Effector CD8-positive, alpha-beta T cell (primary cell): ENCODE data around the gene AREL1.
"Not testable (repeated sequence)": the region's sequence is repeated elsewhere in the genome, so short reads cannot be mapped to it uniquely, and the experiment has no call there.

Source experiments
- DNase-seq: peaks from one replicate; lab custom pipeline; 2025; lab: John Stamatoyannopoulos, UW
- total RNA-seq, 4 experiments: gene quantifications; one replicate each; lab custom pipeline; 2026; lab: John Stamatoyannopoulos, UW

Gene AREL1, protein sequence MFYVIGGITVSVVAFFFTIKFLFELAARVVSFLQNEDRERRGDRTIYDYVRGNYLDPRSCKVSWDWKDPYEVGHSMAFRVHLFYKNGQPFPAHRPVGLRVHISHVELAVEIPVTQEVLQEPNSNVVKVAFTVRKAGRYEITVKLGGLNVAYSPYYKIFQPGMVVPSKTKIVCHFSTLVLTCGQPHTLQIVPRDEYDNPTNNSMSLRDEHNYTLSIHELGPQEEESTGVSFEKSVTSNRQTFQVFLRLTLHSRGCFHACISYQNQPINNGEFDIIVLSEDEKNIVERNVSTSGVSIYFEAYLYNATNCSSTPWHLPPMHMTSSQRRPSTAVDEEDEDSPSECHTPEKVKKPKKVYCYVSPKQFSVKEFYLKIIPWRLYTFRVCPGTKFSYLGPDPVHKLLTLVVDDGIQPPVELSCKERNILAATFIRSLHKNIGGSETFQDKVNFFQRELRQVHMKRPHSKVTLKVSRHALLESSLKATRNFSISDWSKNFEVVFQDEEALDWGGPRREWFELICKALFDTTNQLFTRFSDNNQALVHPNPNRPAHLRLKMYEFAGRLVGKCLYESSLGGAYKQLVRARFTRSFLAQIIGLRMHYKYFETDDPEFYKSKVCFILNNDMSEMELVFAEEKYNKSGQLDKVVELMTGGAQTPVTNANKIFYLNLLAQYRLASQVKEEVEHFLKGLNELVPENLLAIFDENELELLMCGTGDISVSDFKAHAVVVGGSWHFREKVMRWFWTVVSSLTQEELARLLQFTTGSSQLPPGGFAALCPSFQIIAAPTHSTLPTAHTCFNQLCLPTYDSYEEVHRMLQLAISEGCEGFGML
- total RNA-seq = 83.4 to 120 (median 103) reads per million in 4 experiments

DNA sequence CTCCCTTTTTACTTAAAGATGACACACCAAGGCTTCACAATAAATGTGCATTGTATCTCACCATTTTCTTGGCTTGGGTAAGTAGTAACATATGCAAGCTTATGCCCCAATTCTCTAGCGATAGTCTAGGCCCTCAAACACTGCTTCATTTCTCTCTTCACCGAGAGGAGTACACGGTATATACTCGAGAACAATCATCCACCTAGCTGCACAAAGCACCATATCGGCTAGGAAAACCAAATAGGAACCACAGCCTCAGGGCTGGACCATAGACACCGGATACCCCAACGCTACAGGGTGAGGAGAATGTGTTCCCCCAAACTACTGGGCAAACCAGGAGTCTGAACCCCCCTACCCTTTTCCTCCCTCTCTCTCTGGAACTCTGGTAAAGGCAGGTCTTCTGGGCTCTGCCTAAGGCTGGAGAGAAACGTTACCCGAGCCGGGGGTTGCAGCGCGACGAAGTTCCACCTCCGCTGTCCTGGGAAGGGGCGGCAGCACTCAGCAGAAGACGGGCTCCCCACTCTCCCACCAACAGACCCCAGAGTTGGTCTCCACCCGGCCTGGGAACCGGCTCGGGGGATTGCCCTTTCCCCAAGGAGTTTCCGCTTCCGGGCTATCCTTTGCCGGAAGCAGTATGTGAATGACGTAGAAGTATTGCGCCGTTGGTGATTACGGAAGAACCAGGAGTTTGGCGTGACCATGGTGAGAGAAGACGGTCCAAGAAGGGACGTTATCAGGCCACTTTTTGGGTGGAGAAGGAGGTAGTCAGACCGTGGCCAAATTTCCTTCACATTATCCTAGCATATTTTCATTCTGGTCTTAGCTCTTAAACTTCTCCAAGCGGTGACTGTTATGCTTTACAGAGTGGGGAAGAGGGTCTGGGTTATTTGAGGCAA lies at the start of gene AREL1, which contains the start of gene FCF1:
Gene AREL1 (minus strand): TSS at position 582 of the 896 bp plus-strand sequence. CDS start 27,465 bp downstream, outside the sequence.
Gene FCF1 (plus strand): TSS at position 646 of the 896 bp plus-strand sequence. CDS start 54 bp downstream, at position 700.
- no peak for DNase-seq

DNA sequence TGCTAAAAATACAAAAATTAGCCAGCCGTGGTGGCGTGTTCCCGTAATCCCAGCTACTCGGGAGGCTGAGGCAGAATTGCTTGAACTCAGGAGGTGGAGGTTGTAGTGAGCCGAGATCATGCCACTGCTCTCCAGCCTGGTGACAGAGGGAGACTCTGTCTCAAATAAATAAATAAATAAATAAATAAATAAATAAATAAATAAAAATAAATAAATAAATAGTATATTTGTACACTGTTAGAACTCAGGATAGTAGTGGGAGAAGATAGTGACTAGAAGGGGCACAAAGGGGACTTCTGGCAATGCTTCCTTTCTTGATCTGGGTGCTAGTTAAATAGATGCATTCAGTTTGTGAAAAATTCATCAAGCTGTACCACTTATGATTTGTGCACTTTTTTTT lies 45.6 kb upstream of the AREL1 start:
- not testable (repeated sequence) for DNase-seq

GRCh38 chr14:74756326-74756725 lies 43.4 kb upstream of the AREL1 start:
- DNase-seq = no peak

GRCh38 chr14:74754899-74755298 lies 42.0 kb upstream of the AREL1 start:
- DNase-seq = no peak

- DNase-seq = no peak
Observed at GRCh38 chr14:74754157-74754556, 41.3 kb upstream of the AREL1 start.

- DNase-seq = no peak
Observed at GRCh38 chr14:74747237-74747636, 34.4 kb upstream of the AREL1 start.

DNA sequence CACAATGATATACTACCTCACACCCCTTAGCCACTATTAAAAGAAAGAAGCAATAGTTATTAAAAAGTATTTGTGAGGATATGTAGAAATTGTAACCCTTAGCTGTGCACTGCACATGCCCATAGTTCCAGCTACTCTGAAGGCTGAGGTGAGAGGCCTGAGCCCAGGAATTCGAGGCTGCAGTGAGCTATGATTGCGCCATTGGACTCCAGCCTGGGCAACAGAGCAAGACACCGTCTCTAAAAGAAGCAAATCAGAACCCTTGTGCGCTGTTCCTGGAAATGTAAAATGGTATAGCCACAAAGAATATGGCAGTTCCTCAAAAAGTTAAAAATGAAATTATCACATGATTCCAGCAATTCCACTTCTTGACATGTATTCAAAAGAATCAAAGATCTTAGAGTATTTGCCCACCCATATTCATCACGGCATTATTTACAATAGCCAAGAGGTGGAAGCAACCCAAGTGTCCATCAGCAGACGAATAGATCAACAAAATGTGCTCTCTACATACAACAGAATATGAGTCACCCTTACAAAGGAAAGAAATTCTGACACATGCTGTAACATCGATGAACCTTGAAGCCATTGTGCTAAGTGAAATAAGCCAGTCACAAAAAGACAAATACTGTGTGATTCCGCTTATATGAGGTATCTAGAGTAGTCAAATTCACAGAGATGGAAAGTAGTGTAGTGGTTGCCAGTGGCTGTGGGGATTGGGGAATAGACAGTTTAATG lies 26.6 kb upstream of the AREL1 start:
- DNase-seq = no peak

DNA sequence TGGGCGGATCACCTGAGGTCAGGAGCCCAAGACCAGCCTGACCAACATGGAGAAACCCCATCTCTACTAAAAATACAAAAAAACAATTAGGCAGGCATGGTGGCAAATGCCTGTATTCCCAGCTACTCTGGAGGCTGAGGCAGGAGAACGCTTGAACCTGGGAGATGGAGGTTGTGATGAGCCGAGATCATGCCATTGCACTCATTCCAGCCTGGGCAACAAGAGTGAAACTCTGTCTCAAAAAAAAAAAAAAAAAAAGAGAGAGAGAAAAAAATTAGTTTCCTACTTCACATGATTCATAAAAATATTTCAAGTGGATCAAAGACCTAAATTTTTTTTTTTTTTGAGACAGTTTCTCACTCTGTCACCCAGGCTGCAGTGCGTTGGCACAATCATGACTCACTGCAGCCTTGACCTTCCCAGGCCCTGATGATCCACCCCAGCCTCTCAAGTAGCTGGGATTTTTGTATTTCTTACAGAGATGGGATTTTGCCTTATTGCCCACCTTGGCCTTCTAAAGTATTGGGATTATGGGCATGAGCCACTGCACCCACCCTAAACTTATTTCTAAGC lies 25.0 kb upstream of the AREL1 start:
- no peak for DNase-seq

- no peak for DNase-seq
Observed at GRCh38 chr14:74735125-74735524, 22.2 kb upstream of the AREL1 start.

DNA sequence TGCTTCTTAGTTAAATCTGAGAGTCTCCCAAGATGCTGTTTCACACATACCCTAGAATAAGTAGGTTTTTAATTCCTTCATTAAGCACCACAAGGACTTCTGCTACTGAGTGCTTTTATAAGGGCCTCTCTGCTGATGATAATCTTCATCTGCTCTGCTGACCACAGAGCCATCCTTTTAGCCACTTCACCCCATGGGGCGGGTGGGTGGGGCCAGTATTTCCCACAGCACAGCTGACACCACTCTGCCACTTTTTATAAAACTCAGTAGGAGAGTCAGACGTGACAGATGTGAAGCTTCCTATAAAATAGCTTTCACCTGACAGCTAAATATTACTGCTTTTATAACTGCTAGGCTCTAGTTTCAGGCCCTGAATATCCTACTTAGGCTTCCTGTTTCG lies 20.3 kb upstream of the AREL1 start:
- no peak for DNase-seq

DNA sequence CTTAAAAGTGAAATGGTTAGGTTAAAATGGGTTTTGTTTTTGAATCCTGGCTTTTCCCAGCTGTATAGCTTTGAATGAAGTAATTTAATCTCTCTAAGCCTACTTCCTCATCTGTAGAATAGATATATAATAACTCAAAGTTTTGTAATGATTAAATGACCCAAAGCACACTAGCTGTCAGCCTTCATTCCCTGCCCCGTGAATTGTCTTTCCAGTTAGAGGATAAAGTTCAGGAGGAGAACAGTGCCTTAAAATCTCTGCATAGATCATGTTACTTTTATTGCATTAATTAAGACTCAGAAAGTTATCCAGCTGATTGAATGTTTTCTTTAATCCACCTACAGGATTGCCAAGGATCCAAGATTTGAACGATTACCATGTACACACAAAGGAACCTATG lies 19.5 kb upstream of the AREL1 start:
- DNase-seq = no peak

DNA sequence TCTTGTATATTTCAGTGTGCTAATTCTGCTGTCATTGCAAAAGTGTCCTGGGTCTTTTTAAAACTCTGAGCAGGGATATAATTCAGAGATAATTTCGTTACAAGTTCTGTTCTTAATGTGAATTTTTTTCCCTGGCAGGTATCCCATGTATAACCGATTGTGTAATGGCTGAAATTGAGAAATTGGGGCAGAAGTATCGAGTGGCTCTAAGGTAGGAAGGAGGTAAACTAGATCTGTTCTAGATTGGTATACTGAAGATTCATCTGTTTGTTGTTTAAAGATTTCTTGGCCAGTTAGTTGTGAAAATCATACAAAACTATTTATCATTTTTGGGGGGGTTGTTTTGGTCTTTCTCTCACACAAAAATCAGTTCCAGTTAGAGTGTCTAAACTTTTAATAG lies 10.3 kb upstream of the AREL1 start:
- DNase-seq = no peak

DNA sequence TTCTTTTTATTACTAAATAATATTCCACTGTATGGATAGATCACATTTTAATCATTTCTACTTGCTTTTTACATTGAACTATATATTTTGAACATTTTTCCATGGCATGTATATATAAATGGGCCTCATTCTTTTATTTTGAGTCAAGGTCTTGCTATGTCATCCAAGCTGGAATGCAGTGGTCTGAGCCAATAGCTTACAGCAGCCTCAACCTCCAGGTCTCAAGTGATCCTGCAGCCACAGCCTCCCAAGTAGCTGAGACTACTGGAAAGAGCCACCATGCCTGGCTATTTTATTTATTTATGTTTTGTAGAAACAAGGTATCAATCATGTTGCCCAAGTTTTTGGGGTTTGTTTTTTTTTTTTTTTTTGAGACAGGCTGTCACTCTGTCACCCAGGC lies 7.6 kb upstream of the AREL1 start:
- no peak for DNase-seq

GRCh38 chr14:74713395-74713735 lies 485 bp upstream of the AREL1 start:
- no peak for DNase-seq

DNA sequence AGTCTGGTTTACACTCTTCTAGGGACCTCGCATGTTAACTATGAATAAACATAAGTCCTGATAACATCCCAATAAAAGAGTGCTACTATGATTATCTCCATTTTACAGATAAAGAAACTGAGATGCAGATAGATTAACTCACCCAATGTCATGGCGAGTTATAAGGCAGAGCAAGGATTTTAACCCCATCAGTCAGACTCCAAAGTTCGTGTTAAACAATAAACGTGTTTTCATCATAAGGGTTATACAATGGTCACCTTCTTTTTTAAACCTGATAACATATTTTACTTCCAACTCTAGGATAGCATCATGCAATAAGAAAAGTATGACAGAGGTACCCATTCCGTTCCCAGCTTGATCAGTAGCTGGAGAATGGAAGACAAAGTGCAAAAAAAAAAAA lies 1.2 kb downstream of the AREL1 start:
- DNase-seq = no peak

GRCh38 chr14:74710480-74710879 lies 2.4 kb downstream of the AREL1 start:
- DNase-seq = no peak

DNA sequence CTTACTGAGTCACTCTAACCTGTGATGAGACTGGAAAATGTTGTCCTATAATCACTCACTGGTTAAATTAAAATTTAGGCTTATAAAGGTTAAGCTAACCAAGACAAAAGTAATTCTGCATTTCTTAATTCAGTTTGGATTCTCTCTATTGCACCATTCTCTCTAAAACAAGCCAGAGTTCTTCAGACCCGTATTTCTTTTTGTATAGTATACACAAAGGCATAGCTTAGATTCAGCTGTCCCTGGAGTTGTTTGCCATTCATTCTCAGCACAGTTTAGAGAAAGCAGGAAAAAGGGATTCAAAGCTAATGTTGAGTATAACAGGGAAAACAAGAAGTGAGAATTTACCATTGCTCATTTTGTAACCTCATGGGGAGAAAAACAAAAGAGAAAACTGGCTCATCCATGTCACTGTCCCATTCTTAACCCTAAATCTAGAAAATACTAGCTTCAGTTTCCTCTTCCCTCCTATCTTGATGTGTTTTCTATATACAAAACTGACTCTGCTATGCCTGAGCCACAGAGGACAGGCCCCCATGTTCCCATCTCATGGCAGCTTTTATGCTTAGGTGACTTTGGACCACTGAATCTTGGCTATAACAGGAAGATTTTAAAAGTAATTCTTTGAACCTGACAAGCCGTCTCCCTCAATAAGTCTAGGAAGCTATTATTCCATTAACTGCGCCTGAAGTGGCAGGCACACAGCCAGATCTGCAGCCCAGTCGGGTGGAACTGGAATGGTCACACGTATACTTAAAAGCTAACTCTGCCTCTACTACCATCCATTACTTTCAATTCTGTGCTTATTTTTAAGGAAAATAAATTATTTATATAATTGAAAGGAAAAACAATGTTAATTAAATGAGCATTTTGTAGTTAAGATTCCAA lies 7.0 kb downstream of the AREL1 start:
- DNase-seq = no peak

DNA sequence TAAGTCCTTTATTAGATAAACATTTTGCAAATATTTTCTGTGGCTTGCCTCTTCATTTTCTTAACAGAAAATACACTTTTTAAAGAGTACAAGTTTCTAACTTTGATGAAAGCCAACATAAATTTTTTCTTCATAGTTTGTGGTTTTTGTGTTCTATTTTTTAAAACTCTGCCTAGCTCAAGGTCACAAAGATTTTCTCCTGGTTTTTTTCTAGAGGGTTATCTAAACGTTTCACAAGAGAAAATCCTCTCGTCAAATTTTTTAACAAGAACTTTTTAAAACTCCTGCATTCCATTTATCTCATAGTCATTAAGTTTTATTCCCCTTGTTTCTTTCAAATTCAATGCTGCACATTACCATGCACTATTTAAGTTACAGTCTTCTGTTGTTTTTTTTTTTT lies 8.2 kb downstream of the AREL1 start:
- DNase-seq = no peak

GRCh38 chr14:74703043-74703442 lies 9.8 kb downstream of the AREL1 start:
- no peak for DNase-seq

GRCh38 chr14:74702293-74702692 lies 10.6 kb downstream of the AREL1 start:
- DNase-seq = no peak
